Kidney (tissue), 14 donors: ENCODE data around the gene CPED1. TPM values are rescaled to one million over a fixed set of nuclear protein-coding genes. Genes with fewer than 3 reads are reported as not detected.

ENCODE experiments used
- DNase-seq, 5 donors: peaks; one replicate each; pipeline ENCODE4 v3.0.0-alpha.2; 2013 to 2020
- FAIRE-seq: peaks from 2 replicates; lab custom pipeline; 2012; peaks lifted over from hg19 to GRCh38; lab: Jason Lieb, UNC
- H3K27ac ChIP-seq, 2 donors: one replicate each; pipeline ENCODE4 v1.7.0; 2013; ENCODE audit warnings: low read depth in 2 of 2, low read length in 2 of 2, inconsistent platforms in 1 of 2
- H3K27me3 ChIP-seq: one replicate; pipeline ENCODE4 v1.7.1; 2013; ENCODE audit warnings: low read length, inconsistent platforms; ENCODE audit not compliant: control insufficient read depth, insufficient read depth
- H3K36me3 ChIP-seq, 3 donors: one replicate each; pipeline versions ENCODE4 v1.7.0 to v1.7.1; 2013; ENCODE audit warnings: low read length in 3 of 3, control low read depth in 1 of 3, inconsistent platforms in 1 of 3; ENCODE audit not compliant: insufficient read depth in 3 of 3, control insufficient read depth in 2 of 3
- H3K4me1 ChIP-seq, 3 donors: one replicate each; pipeline versions ENCODE4 v1.7.0 to v1.7.1; 2013; ENCODE audit warnings: low read length in 3 of 3, inconsistent platforms in 1 of 3, low read depth in 1 of 3; ENCODE audit not compliant: control insufficient read depth in 2 of 3, insufficient read depth in 2 of 3
- H3K4me3 ChIP-seq, 3 donors: one replicate each; pipeline versions ENCODE4 v1.7.0 to v1.8.1; 2013; ENCODE audit warnings: low read length in 3 of 3, control low read depth in 1 of 3, inconsistent platforms in 1 of 3
- H3K9ac ChIP-seq, 3 donors: one replicate each; pipeline versions ENCODE4 v1.7.0 to v1.7.1; 2013; ENCODE audit warnings: low read length in 3 of 3, control low read depth in 1 of 3, inconsistent platforms in 1 of 3
- H3K9me3 ChIP-seq, 3 donors: one replicate each; pipeline versions ENCODE4 v1.7.0 to v1.7.1; 2013; ENCODE audit warnings: low read length in 3 of 3, control low read depth in 1 of 3, inconsistent platforms in 1 of 3; ENCODE audit not compliant: control insufficient read depth in 2 of 3, insufficient read depth in 1 of 3
- CTCF ChIP-seq: IDR thresholded peaks from 3 replicates; pipeline ENCODE4 v1.5.1; 2012; ENCODE audit warnings: mild to moderate bottlenecking, moderate library complexity, borderline replicate concordance; ENCODE audit not compliant: insufficient read depth; ENCODE audit errors: extremely low read depth
- intact Hi-C: fragments of 100-400 bp; cut with DNase I; formaldehyde crosslinking; loops from one replicate; pipeline ENCODE4 v1.11.1; 2022
- polyA plus RNA-seq: library from polyadenylated mRNA; stranded (reverse); fragments of 350-450 nt; fragmentation: Illumina TruSeq; extraction: RNeasy Lipid Tissue Mini Kit (QIAGEN cat#74804); gene quantifications from one replicate; pipeline ENCODE4 v1.2.3, GENCODE V29; 2014; ENCODE audit warnings: low read depth, low replicate concordance; ENCODE audit not compliant: insufficient read depth
- total RNA-seq: library from RNA; stranded (reverse); fragmentation: NEBNext Ultra II Directional; extraction: Animal tissue kit (Norgen Biotek cat#: 25700); gene quantifications from one replicate; pipeline ENCODE4 v1.2.1, GENCODE V29; 2021
- donor health status: control.
- donor health status: control.
- donor health status: control.
- donor health status: control.
- donor health status: control.
- donor health status: DM: yes; HTN: yes; CAD: no.
- donor health status: Normal renal cell carcinoma (clear cell type).

Gene CPED1
- total and polyA plus RNA-seq, 2 donors from 2014 or later = 2.9 to 16.9 TPM

- no peaks in the 10 kb centered on the region for H3K36me3 ChIP-seq
- H3K9ac ChIP-seq = no peak overlapping the region
- H3K4me1 ChIP-seq = peaks cover 0 to 2% (median 0%) of the 10 kb centered on the region in 3 donors
- intact Hi-C loops = loop anchor here (5.0 kb wide), 1 partner anchor 92 kb away; no protein-coding TSS in a partner anchor
- no peaks in the 10 kb centered on the region for H3K9me3 ChIP-seq
- DNase-seq (no peak), FAIRE-seq (no peak)
- no peak for TF ChIP-seq CTCF
- H3K27ac ChIP-seq = no peak overlapping the region
- H3K27me3 ChIP-seq = no peaks in the 10 kb centered on the region
- H3K4me3 ChIP-seq = no peak overlapping the region
Measured at GRCh38 chr7:121083790-121084251, 95.3 kb downstream of the CPED1 start.

GRCh38 chr7:121084256-121084655, 95.7 kb downstream of the CPED1 start:
- H3K9ac ChIP-seq = no peak overlapping the region
- H3K36me3 ChIP-seq = no peaks in the 10 kb centered on the region
- no peaks in the 10 kb centered on the region for H3K9me3 ChIP-seq
- H3K27me3 ChIP-seq = no peaks in the 10 kb centered on the region
- intact Hi-C loops = loop anchor here (5.0 kb wide), 1 partner anchor 92 kb away; no protein-coding TSS in a partner anchor
- no peak for DNase-seq
- TF ChIP-seq CTCF = no peak
- peaks cover 0 to 2% (median 0%) of the 10 kb centered on the region in 3 donors for H3K4me1 ChIP-seq
- H3K4me3 ChIP-seq = no peak overlapping the region
- no peak for FAIRE-seq
- H3K27ac ChIP-seq = no peak overlapping the region

- no peak overlapping the region for H3K27ac ChIP-seq
- no peak for FAIRE-seq
- peak in 1 of 5 donors; percentile 51 for DNase-seq
- H3K9ac ChIP-seq = no peak overlapping the region
- H3K4me3 ChIP-seq = no peak overlapping the region
- intact Hi-C loops = loop anchor here (5.0 kb wide), 1 partner anchor 93 kb away; no protein-coding TSS in a partner anchor
- H3K27me3 ChIP-seq = no peaks in the 10 kb centered on the region
- H3K9me3 ChIP-seq = no peaks in the 10 kb centered on the region
- no peak for TF ChIP-seq CTCF
- H3K4me1 ChIP-seq = peaks cover 0 to 2% (median 0%) of the 10 kb centered on the region in 3 donors
- H3K36me3 ChIP-seq = no peaks in the 10 kb centered on the region
Measured at GRCh38 chr7:121084748-121085336, 96.3 kb downstream of the CPED1 start.
